ENCODE data around the gene SPEM2.

Gene SPEM2

DNA sequence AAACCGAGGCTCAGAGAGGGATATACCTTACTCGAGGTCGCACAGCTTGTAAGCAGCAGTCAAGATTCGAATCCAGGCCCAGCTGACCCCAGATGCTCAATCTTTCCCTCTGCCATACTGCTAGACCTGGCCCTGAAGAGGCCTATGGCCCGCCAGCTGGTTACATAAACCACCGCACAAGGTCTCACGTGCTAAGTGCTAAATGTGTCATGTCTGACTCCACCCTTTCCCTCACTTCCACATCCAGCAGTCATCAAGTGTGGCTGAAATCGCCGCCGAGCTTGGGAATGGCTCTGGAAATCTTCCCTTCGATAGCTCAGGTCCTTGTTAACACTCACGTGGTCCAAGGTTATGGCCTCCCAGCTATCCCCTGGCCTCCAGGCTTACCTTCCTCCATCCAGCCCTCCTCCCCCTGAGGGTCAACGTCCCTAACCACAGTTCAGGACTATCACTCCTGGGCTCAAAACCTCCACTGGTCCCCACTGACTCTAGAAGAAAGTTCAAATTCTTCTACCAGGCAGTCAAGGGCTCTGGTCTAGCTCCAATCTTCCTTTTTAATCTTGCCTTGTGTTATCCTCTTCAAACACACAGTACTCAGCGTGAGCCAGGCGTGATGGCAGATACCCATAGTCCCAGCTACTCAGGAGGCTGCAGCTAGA, 50.5 kb downstream of the SPEM2 start:
- DNase-seq, result no peak

DNA sequence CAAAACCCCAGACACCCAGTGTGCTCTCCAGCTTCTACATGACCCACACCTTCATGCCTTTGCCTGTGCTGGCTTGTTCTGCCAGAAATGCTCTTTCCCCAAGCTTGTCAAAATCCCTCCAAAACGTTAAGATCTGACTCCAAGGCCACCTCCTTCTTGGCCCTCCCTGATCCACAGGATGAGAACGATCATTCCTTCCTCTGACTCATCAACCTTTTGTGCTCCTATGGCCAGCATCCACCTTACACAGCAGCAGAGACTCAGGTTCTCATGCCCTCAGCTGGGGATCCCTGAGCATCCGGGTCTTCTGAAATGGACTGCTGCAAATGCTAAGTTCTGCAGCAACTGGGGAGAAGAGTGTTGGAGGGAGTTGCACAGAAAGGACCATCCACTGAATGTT, 51.1 kb downstream of the SPEM2 start:
- no peak for DNase-seq

DNA sequence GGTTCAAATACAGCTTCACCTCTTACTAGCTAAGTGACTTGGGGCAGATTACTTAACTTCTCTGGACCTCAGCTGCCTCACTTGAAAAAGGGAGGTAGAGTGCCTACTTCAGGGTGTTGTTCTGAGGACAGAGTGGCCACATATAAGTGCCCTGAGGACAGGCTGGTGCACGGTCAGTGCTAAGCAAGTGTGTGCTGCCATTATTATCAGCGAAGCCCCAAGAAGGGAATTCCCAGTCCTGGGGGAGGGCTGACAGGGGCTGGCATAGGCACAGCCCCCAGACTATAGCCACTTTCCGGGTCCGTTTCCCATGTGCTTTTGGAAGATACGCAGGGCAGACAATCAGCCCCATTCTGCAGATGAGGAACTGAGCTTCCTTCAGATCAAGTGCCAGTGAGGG, 51.5 kb downstream of the SPEM2 start:
- no peak for DNase-seq

Data from NCI-H187 treated with DMSO at 0.1 percent for 48 hours (cell line).